Spinal cord (tissue), 10 donors: ENCODE results near the gene SPATA6. TPM values are rescaled to one million over a fixed set of nuclear protein-coding genes. Genes with fewer than 3 reads are reported as not detected.
"Not testable (repeated sequence)": the region's sequence is repeated elsewhere in the genome, so short reads cannot be mapped to it uniquely, and the experiment has no call there.

Experiments
- DNase-seq, 6 donors: peaks; one replicate each; pipeline versions ENCODE4 v3.0.0 to v3.0.0-alpha.2; 2013 to 2015; ENCODE audit warnings: low spot score in 6 of 6, low read depth in 4 of 6
- H3K27ac ChIP-seq: one replicate; pipeline ENCODE4 v1.5.1; 2013; ENCODE audit warnings: low read depth, low read length, control low read depth
- H3K27me3 ChIP-seq: one replicate; pipeline ENCODE4 v1.6.1; 2013; ENCODE audit warnings: low read length; ENCODE audit not compliant: control insufficient read depth, insufficient read depth
- H3K36me3 ChIP-seq: one replicate; pipeline ENCODE4 v1.6.1; 2013; ENCODE audit warnings: low read length; ENCODE audit not compliant: control insufficient read depth, insufficient read depth
- H3K4me1 ChIP-seq: one replicate; pipeline ENCODE4 v1.6.1; 2013; ENCODE audit warnings: low read length; ENCODE audit not compliant: control insufficient read depth, insufficient read depth
- H3K4me3 ChIP-seq: one replicate; pipeline ENCODE4 v1.5.1; 2013; ENCODE audit warnings: low read depth, low read length, control low read depth
- H3K9me3 ChIP-seq: one replicate; pipeline ENCODE4 v1.6.1; 2013; ENCODE audit warnings: low read length; ENCODE audit not compliant: control insufficient read depth, insufficient read depth
- WGBS: methylation state at CpG from one replicate; pipeline ENCODE4 v1.1.5; 2013; ENCODE audit warnings: missing lambda C conversion rate; ENCODE audit not compliant: insufficient coverage; 5-methylcytosine and 5-hydroxymethylcytosine counted together
- long read RNA-seq, 4 donors: transcript quantifications; one replicate each; lab custom pipeline, GENCODE V29; 2026
- polyA plus RNA-seq, 2 donors: library from polyadenylated mRNA; unstranded; fragments of 120-200 nt; gene quantifications; one replicate each; pipeline ENCODE4 v1.2.1, GENCODE V29; 2013; ENCODE audit not compliant: insufficient read length in 2 of 2
- total RNA-seq, 2 donors: library from RNA; depleted of rRNA in 1 of 2; stranded (reverse); fragments of 120-200 nt in 1 of 2; fragments of >200 nt in 1 of 2; gene quantifications; one replicate each; pipeline versions ENCODE4 v1.2.3 to v1.2.4, GENCODE V29; 2013 to 2014
- donor health status: healthy.

SPATA6 gene
- total RNA-seq (10 to 100 TPM; 42.4 to 71.1 TPM), polyA plus RNA-seq (10 to 100 TPM; 18.7 to 25.4 TPM)
- long read RNA-seq, donor 1, partial matches to known transcripts: 0 of 1 reads
- long read RNA-seq, donor 1, other reads (novel, unspliced or antisense): 0 of 1 reads
- long read RNA-seq, donor 2, full-length matches to known transcripts: 1 of 6 reads
- long read RNA-seq, donor 2, partial matches to known transcripts: 5 of 6 reads
- long read RNA-seq, donor 2, other reads (novel, unspliced or antisense): 0 of 6 reads
- long read RNA-seq, donor 3, full-length matches to known transcripts: 2 of 2 reads
- long read RNA-seq, donor 3, partial matches to known transcripts: 0 of 2 reads
- long read RNA-seq, donor 3, other reads (novel, unspliced or antisense): 0 of 2 reads
- long read RNA-seq, donor 4, full-length matches to known transcripts: 4 of 4 reads
- long read RNA-seq, donor 4, partial matches to known transcripts: 0 of 4 reads
- long read RNA-seq, donor 4, other reads (novel, unspliced or antisense): 0 of 4 reads

DNA sequence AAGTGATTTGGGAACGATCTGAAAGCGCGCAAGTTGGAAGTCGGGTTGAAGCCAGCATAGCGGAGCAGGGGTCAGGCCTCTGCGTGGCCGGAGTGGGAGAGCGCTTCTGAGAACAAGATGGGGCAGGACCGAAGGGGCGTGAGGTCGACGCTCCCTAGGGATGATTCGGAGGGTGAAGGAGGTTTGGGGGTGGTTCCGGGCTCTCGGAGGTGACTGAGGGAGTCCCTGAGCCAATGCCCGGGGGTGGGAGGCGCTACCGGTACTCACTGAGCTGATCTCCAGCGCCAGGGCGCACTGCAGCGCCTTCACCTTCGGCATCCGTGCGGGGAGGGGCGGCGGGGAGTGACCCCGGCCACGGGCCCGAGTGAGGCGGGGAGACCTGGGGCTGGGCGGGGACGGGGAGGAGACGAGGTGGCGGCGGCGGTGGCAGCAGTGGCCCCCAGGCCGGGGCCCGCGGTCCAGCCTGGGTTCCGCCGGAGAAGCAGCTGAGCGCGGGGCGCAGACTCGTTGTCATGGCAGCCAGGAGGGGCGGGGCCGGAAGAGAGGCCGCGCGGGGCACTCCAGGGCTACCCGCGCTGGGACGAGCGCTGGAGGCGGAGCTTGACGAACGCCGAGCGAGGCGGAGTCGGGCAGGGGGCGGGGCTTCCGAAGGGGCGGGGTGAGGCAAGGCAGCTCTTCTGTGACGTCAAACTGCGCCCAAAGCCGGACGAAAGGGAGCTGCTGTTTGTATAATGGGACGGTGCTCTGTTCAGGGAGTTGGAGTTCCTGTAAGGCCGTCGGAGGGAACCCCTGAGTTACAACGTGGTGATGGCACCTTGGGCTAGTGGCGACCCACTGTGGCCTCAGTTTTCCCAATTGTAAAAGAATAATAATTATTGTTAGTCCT lies at the start of gene SPATA6:
Gene SPATA6 (minus strand): TSS at position 514 of the 886 bp plus-strand sequence. CDS start 196 bp downstream, at position 318.
- no peaks in the 10 kb centered on the region for H3K36me3 ChIP-seq
- peak within 1 kb of the TSS; percentile 93 for H3K27ac ChIP-seq
- H3K27me3 ChIP-seq: no peaks in the 10 kb centered on the region
- peak within 1 kb of the TSS; percentile 73 for H3K4me3 ChIP-seq
- WGBS: under 1% methylated on average over 69 of the region's 73 CpGs
- peak; percentile 74 to 98 (median 91) for DNase-seq
- peaks cover 12% of the 10 kb centered on the region for H3K4me1 ChIP-seq
- peaks cover 4% of the 10 kb centered on the region for H3K9me3 ChIP-seq

DNA sequence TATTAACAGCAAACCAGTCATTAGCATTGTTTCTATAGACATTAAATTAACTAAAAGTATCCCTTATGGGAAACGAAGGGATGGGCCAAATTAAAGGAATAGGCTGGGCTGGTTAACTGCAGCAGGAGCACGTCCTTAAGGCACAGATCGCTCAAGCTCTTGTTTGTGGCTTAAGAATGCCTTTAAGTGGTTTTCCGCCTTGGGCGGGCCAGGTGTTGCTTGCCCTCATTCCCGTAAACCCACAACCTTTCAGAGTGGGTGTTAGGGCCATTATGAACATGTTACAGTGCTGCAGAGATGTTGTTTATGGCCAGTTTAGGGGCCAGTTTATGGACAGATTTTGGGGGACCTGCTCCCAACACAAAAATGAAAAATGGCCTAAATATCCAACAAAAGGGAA lies 47.9 kb upstream of the SPATA6 start:
- H3K4me1 ChIP-seq, H3K9me3 ChIP-seq, H3K36me3 ChIP-seq, H3K27me3 ChIP-seq, H3K27ac ChIP-seq, DNase-seq, H3K4me3 ChIP-seq: not testable (repeated sequence)
- 100% methylated on average over 3 of the region's 6 CpGs for WGBS

DNA sequence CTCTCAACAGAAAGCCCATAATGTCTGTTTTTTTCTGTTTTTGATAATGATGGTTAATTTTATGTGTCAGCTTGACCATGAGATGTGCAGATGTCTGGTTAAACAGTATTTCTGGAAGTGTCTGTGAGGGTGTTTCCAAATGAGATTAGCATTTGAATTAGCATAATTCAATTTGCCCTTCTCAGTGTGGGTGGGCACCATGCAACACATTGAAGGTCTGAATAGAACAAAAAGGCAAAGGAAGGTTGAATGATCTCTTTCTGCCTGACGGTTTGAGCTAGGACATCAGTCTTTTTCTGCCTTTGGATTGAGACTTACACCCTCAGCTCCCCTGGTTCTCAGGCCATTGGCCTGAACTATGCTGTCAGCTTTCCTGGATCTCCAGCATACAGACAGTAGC lies 34.9 kb upstream of the SPATA6 start:
- Histone ChIP-seq H3K27ac (no peak overlapping the region), H3K9me3 (no peaks in the 10 kb centered on the region), H3K27me3 (no peaks in the 10 kb centered on the region), H3K4me3 (no peak overlapping the region), H3K4me1 (no peaks in the 10 kb centered on the region), H3K36me3 (no peaks in the 10 kb centered on the region)
- WGBS: 8% methylated on average over 1 of the region's 1 CpG
- no peak for DNase-seq

DNA sequence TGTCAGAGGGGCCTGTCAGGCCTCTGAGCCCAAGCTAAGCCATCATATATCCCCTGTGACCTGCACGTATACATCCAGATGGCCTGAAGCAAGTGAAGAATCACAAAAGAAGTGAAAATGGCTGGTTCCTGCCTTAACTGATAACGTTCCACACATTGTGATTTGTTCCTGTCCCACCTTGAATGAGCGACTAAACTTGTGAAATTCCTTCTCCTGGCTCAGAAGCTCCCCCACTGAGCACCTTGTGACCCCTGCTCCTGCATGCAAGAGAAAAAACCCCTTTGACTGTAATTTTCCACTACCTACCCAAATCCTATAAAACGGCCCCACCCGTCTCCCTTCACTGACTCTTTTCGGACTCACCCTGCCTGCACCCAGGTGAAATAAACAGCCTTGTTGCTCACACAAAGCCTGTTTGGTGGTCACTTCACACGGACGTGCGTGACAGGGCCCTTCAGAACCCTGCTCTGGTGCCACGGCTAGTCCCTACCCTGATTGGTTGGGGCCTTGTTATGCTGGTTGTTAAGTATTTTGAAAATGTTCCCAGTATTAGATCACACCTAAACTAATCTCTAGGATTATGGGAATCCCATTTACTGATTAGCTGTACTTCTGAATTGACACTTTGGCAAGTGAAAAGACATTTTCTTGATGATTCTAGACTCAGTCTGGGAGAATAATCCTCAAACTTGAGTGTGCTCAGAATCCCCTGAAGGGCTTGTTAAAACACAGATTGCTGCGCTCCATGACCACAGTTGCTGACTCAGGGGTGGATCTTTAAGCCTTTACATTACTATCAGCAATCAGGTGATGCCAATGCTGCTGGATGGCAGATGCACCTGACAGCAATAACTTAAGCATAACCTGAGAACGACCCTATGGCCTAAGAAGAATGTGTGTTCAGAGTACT lies 28.8 kb upstream of the SPATA6 start:
- H3K4me3 ChIP-seq: no peak overlapping the region
- H3K4me1 ChIP-seq: peaks cover under 1% of the 10 kb centered on the region
- 57% methylated on average over 4 of the region's 12 CpGs for WGBS
- no peak for DNase-seq
- H3K9me3 ChIP-seq: no peaks in the 10 kb centered on the region
- H3K36me3 ChIP-seq: no peaks in the 10 kb centered on the region
- no peak overlapping the region for H3K27ac ChIP-seq
- H3K27me3 ChIP-seq: no peaks in the 10 kb centered on the region

DNA sequence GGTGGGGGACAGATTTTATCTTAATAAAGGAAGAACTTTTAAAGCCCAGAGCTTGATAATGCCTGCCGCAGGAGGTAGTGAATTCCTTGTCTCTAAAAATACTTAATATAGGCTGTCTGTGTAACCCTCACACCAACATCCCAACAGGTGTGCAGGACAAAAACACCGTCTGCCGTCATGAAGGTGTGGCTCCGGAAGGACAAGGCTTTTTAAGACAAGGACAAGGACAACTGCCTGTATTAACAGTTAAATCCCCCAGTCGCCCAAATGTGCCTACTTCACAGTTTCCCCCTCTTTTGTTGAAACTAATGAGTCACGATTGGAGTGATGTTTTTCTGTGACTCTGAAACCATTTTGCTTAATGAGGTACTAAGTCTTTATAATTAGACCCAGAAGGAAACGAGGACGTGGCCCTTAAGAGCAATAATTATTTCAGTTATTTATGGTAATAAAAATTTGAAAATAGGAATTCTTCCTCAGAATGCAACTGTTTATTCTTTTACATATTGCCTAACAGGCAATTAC lies 27.3 kb upstream of the SPATA6 start:
- Histone ChIP-seq H3K27ac (no peak overlapping the region), H3K27me3 (no peaks in the 10 kb centered on the region), H3K4me1 (peaks cover 9% of the 10 kb centered on the region), H3K4me3 (no peak overlapping the region), H3K36me3 (no peaks in the 10 kb centered on the region), H3K9me3 (no peaks in the 10 kb centered on the region)
- DNase-seq: peak in 2 of 6 donors; percentile 51 to 81
- no CpG with 5 or more reads among the region's 8 CpGs for WGBS

DNA sequence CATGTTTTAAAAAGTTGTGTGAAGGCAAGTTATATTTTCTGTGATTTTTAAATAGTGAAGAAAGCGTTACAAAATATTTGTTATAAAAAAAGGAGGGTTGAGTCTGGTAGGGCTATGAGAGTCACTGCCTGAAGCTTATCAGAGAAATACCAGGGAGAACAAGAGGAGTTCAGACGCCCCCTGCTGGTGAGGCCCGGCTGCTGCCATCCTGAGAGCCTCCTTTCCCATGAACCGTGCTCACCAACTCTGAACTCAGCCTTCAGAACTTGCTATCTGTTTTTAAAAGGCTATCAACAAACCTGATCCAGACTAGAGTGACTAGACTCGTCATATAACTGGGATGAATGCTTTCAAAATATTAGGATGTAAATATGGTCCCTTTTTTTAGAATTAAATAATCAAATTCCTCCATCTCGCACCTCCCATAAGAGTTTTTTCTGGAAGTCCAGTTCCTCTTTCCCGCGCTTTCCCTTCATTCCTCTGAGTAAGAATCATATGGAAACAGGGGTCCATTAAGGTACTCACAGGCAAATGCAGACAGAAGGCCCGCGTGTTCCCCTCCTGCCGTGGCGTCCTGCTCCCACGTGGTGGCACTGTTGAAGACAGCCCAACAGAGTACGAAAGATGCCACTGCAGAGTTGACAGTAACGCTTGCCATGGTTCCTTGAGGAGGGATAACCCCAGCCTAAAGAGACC lies 26.2 kb upstream of the SPATA6 start:
- DNase-seq: peak in 5 of 6 donors; percentile 52 to 93 (median 61)
- Histone ChIP-seq H3K4me1 (peaks cover 19% of the 10 kb centered on the region), H3K27me3 (no peaks in the 10 kb centered on the region), H3K27ac (no peak overlapping the region), H3K36me3 (no peaks in the 10 kb centered on the region), H3K9me3 (no peaks in the 10 kb centered on the region), H3K4me3 (no peak overlapping the region)
- 14% methylated on average over 11 of the region's 15 CpGs for WGBS

DNA sequence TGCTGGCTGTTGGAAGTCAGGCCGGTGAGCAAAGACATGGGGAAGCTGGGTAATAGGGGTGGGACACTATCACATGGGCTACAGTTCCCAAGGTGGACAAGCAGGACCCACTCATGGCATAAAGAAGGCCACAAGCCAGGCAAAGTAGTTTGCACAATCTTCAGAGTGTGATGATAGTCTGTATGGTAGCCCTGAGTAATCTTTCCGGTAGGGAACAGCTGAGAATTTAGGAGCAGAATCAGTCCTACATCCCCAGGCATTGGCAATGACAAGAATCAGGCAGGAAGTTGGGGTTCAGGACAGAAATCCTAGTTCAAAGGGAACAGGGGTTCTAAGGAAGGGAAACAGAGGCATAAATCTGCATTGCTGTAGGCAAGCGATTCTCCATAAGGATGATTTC lies 23.9 kb upstream of the SPATA6 start:
- Histone ChIP-seq H3K9me3 (no peaks in the 10 kb centered on the region), H3K4me1 (peaks cover 27% of the 10 kb centered on the region), H3K4me3 (no peak overlapping the region), H3K27me3 (no peaks in the 10 kb centered on the region), H3K27ac (no peak overlapping the region), H3K36me3 (no peaks in the 10 kb centered on the region)
- no peak for DNase-seq
- 100% methylated on average over 3 of the region's 3 CpGs for WGBS

DNA sequence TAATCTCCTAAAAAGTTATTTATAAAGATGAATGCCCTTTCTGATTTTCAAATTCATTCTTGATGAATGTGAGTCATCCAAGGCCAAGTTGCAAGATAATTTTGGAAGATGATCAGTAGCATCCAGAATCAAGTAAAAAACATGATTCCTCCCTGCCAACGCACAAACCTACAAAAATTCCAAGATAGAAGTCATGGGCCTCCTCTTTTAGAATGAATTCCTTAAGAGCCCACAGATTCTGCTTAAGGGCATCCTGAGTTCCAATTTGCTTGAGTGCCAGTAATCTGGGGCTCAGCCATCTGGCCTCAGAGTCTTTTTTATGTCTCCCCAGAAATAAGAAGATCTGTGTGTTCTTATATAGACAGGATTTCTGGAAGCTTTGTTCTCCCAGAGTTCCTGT lies 23.2 kb upstream of the SPATA6 start:
- peak overlapping the region; percentile 92 for H3K27ac ChIP-seq
- 100% methylated on average over 1 of the region's 1 CpG for WGBS

More for the DNA sequence above, 23.2 kb upstream of the SPATA6 start:
- no peak overlapping the region for H3K4me3 ChIP-seq
- H3K36me3 ChIP-seq: no peaks in the 10 kb centered on the region
- H3K9me3 ChIP-seq: no peaks in the 10 kb centered on the region
- DNase-seq: no peak
- no peaks in the 10 kb centered on the region for H3K27me3 ChIP-seq
- peaks cover 28% of the 10 kb centered on the region for H3K4me1 ChIP-seq
